T-helper 2 cell treated with Interferon-gamma antibody and Interleukin-4, amounts not matched to agents 100 ng/mL and 5 ng/mL, for 36 hours (primary cell): ENCODE data around the gene HACD1. TPM values are rescaled to one million over a fixed set of nuclear protein-coding genes. Genes with fewer than 3 reads are reported as not detected.

Experiments used
- intact Hi-C: fragments of 100-400 bp; cut with micrococcal nuclease; formaldehyde crosslinking; loops from one replicate; pipeline ENCODE4 v1.15.1; 2023
- total RNA-seq: library from RNA; stranded (reverse); gene quantifications from 2 replicates; pipeline ENCODE4 v1.2.3, GENCODE V29; 2022

HACD1 gene
- 0.86 and 1.3 TPM in 2 replicates for total RNA-seq

DNA sequence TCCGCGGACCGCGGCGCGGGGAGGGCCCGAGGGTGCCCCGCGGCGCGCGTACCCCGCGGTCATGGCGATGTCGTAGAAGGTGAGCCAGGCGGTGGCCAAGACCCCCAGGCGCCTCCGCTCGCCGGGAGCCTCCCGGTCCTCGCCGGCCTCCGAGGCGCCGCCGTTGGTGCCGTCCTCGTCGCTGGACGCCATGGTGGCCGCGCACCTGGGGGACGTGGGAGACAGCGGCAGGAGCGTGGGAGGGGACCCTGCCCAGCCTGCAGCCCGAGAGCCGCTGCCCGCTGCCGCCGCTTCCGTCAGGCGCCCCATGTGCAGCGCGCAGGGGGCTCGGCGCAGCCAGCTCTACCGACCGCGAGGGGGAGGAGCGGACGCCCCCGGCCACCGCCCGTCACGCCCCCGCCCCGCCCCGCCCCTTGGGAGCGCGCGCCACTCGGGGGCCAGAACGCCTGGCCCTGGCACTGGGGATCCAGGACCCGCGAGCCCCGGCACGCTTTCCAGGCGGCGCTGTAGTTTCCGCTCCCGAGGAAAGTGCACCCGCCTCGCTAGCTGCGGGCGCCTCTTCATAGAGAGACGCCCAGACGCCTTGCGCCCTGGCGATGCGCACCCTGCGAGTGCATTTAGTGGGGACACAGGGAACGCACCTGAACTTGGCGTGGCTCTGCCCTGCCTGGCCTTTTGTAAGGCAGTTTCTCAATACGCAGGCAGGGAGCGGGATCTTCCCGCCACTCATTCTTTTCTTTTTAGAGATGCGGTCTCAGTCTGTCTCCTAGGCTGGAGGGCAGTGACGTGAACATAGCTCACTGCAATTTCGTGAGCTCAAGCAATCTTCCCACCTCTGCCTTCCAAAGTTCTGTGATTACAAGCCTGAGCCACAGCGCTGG, at the start of gene HACD1:
HACD1 (minus strand) TSS at position 344 of the 881 bp plus-strand sequence; CDS start at position 309, 35 bp downstream.
- intact Hi-C loops = loop anchor here (1.0 kb wide), 1 partner anchor 27 kb away; the partner anchor contains the start of gene STAM

DNA sequence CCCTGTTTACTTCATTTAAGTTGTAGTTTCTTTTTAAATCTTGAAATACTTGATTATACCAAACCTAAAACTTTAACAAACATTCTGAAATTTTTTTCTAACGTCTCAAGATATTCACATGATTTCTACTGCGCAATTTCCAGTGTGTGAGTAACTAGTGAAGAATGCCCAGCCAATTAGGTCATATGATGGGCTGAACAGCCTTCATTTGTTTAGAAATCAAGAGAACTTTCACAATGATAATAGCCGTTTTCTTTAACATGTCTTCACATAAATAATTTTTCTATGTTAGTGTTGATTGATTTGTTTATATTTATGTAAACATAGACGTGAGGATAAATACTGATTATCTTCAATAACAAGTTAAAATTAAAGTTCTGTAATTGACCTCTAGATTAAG, 48.6 kb upstream of the HACD1 start:
- intact Hi-C loops = no loop called here

- intact Hi-C loops = no loop called here
Measured at GRCh38 chr10:17663450-17663849, 46.3 kb upstream of the HACD1 start.

- intact Hi-C loops = no loop called here
Measured at GRCh38 chr10:17662193-17663138, 45.3 kb upstream of the HACD1 start.

DNA sequence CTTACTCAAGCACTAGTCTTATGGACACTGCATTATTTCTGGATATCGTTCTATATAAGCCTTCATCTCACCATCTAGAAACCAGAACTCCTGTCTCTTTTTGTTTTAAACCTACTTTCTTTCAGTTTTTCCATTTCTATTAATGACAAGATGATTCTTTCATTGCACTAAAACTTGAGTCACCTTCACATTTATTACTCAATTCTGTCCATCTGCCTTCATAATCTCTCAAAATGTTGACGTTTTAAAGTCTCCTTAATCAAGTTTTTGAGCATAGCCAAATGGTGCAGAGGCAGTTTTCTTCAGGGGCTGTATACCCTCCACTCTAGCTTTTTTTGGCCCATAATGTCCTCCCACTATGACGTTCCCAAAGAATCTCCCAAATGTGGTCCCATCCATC, 44.3 kb upstream of the HACD1 start:
- intact Hi-C loops = no loop called here

DNA sequence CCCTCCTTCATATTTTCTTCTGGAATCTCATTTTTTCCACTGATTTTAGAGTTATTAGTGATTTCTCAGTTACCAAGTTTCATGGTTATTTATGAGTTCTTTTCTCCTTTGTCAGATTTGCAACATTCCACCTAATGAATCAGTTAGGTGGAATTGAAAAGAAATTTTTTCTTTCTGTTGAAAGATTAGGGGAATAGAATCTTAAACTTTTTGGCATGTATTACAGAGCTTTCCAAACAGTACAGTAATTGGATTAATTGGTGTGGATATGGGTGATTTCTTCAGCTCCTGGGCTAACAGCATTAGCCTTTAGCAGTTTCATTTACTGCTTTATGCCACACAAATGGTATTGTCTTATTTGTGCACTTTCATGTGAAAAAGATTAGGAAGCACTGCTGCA, 43.7 kb upstream of the HACD1 start:
- intact Hi-C loops = no loop called here

GRCh38 chr10:17659365-17659764, 42.2 kb upstream of the HACD1 start:
- intact Hi-C loops = no loop called here

- intact Hi-C loops = no loop called here
Measured at GRCh38 chr10:17657103-17657500, 39.9 kb upstream of the HACD1 start.

GRCh38 chr10:17655567-17656146, 38.5 kb upstream of the HACD1 start:
- intact Hi-C loops = no loop called here

DNA sequence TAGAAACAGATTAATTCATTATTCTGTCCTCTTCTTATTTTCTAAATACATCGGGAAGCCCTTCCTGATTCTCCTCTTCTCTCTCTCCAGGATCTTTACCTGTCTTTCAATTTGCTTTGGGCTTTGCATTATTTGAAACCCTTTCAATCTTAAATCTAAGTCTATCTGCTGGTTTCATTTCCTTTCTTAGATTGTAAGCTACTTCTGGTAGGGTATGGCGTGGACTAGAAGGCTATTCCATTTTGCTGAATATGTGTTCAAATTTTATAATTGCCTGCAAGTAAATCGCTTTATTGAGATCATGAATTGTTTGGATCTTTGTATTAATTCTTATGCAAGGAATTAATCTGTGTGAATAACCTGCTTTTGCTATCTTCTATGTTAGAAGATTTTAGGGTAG, 37.8 kb upstream of the HACD1 start:
- intact Hi-C loops = no loop called here

- intact Hi-C loops = no loop called here
Measured at GRCh38 chr10:17652585-17652984, 35.4 kb upstream of the HACD1 start.

DNA sequence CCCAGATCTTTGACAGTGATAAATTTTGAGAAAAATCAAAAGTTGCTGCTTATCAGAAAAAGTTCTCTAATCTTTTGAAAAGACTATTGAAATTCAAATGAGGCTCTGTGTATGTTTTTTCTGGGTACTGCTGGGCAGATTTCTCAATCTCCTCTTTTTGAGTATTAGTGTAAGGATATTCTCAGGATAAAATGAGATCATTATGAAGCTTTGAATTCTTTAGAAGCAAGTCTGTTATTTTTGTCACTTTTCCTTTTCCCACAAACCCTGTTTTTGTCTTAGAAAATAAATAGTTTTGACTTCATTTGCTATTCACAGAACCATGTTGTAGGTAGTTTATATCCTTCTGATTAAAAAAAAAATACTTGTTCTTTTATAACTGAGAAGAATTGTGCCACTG, 34.7 kb upstream of the HACD1 start:
- intact Hi-C loops = no loop called here

DNA sequence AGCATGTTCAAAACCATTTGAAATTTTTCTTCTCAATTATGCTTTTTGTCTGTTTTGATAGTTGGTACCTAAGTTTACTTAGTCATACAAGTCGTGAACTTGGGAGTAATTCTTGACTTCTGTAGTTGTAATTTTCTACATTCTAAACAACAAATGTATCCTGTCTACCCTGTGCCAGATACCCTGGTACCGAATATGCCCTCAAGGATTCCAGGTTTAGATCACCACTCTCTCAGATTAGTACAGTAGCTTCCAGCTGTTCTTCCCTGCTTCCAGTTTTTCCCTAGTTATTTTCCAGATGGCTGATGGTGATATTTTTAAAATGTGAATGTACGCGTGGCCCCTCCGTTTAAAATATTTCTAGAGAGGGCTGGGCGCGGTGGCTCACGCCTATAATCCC, 33.2 kb upstream of the HACD1 start:
- intact Hi-C loops = no loop called here

DNA sequence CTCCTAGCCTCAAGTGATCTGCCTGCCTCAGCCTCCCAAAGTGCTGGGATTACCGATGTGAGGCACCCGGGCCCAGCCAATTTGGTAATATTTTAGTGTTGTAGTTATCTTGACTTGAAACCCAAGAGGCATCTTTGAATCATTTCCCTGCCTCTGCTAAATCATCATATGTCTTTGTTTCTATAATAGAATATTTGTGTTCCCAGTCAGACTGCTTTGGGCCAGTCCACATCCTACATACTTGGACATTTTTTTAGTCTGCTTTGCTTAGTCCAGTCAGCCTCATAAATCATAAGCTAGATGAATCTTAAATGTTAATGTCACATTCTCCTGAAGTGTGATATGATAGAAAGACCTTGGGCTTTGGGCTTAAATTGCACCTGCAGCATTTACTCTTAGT, 32.7 kb upstream of the HACD1 start:
- intact Hi-C loops = loop anchor here (5.0 kb wide), 1 partner anchor 623 kb away; no protein-coding TSS in a partner anchor

GRCh38 chr10:17649052-17649451, 31.9 kb upstream of the HACD1 start:
- intact Hi-C loops = loop anchor here (5.0 kb wide), 1 partner anchor 622 kb away; no protein-coding TSS in a partner anchor

DNA sequence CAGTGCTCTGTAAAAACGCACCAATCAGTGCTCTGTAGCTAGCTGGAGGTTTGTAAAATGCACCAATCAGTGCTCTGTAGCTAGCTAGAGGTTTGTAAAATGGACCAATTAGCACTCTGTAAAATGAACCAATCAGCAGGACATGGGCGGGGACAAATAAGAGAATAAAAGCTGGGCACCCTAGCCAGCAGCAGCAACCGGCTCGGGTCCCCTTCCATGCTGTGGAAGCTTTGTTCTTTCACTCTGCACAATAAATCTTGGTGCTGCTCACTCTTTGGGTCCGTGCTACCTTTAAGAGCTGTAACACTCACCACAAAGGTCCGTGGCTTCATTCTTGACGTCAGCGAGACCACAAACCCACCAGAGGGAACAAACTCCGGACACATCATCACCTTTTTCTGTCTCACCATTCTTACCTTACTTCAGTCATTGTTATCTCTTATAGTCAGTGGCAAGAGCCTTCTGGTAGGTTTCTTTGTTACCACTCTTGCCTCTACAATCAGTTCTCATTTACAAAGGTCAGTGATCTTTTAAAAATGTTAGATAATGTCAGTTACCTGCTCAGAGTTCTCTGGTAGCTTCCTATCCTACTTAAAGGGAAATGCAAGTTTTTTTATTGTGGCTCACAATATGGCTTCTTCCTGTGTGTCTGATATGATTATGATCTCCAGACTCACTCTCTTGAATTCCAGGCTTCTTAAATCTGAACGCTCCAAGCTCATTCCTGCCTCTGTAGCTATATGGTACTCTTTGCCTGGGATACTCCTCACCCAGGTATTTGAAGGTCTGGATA, 31.3 kb upstream of the HACD1 start:
- intact Hi-C loops = loop anchor here (5.0 kb wide), 1 partner anchor 621 kb away; no protein-coding TSS in a partner anchor

DNA sequence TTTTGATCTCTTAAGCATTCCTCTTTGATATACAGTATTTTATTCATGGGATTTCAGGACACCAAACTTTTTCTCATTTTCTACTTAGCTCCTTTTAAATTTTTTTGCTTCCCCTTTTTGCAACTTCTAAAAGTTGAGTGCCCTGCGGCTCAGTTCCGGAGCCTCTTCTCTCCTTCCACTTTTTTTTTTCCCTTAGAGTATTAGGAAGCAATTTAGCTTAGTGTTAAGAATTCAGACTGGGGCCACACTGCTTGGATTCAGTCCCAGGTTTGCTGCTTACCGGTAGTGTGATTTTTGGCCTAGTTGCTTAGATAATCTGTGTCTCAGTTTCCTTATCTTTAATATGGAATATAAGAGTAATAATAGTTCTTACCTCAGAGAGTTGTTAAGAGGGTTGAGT, 30.2 kb upstream of the HACD1 start:
- intact Hi-C loops = loop anchor here (5.0 kb wide), 1 partner anchor 620 kb away; no protein-coding TSS in a partner anchor

GRCh38 chr10:17645621-17646345, 28.6 kb upstream of the HACD1 start:
- intact Hi-C loops = loop anchor here (2.0 to 5.0 kb wide), 2 partner anchors 618 to 1013 kb away; partner anchors contain the start of gene ARL5B

GRCh38 chr10:17644485-17644943, 27.3 kb upstream of the HACD1 start:
- intact Hi-C loops = loop anchor here (1.0 to 5.0 kb wide), 6 partner anchors 25 to 1014 kb away; partner anchors contain the start of genes ARL5B, HACD1, RSU1 and VIM
